Thyroid gland (tissue), 4 donors: ENCODE data around the gene SESN3. TPM values are rescaled to one million over a fixed set of nuclear protein-coding genes. Genes with fewer than 3 reads are reported as not detected.
"Not testable (repeated sequence)": the region's sequence is repeated elsewhere in the genome, so short reads cannot be mapped to it uniquely, and the experiment has no call there.

Experiments used
- DNase-seq, 2 donors: peaks; one replicate each; pipeline ENCODE4 v3.0.0-alpha.2; 2019
- H3K27ac ChIP-seq, 3 donors: fragments of 200-600 bp; sonication (generic); 1 replicate in 2 of 3; 2 replicates in 1 of 3; pipeline ENCODE4 v1.5.1; 2016 to 2019; ENCODE audit warnings: mild to moderate bottlenecking in 1 of 3, moderate library complexity in 1 of 3
- H3K27me3 ChIP-seq: fragments of 200-600 bp; sonication (generic); one replicate; pipeline ENCODE4 v1.5.1; 2019
- H3K36me3 ChIP-seq, 2 donors: fragments of 200-600 bp; sonication (generic); one replicate each; pipeline ENCODE4 v1.5.1; 2016 to 2019
- H3K4me1 ChIP-seq, 2 donors: fragments of 200-600 bp; sonication (generic); one replicate each; pipeline ENCODE4 v1.5.1; 2017 to 2019
- H3K4me3 ChIP-seq, 3 donors: fragments of 200-600 bp; sonication (generic); replicated peaks in 1 of 3; 1 replicate in 2 of 3; 2 replicates in 1 of 3; pipeline ENCODE4 v1.5.1; 2016; ENCODE audit warnings: mild to moderate bottlenecking in 1 of 3
- H3K9me3 ChIP-seq: fragments of 200-600 bp; sonication (generic); one replicate; pipeline ENCODE4 v1.5.1; 2017
- POLR2A ChIP-seq, 2 donors: fragments of 450-650 bp; IDR thresholded peaks; one replicate each; pipeline ENCODE4 v1.6.1; 2017; ENCODE audit warnings: antibody characterized with exemption in 2 of 2, mild to moderate bottlenecking in 2 of 2, moderate library complexity in 1 of 2
- WGBS, 2 donors: methylation state at CpG; one replicate each; pipeline ENCODE4 v1.1.5; 2017; 5-methylcytosine and 5-hydroxymethylcytosine counted together
- intact Hi-C: fragments of 100-400 bp; cut with DNase I; formaldehyde crosslinking; loops from one replicate; pipeline ENCODE4 v1.15.1; 2023
- total RNA-seq, 4 donors: library from RNA; depleted of rRNA; stranded (reverse); fragments of >200 nt; gene quantifications; one replicate each; pipeline ENCODE4 v1.2.3, GENCODE V29; 2016
- TF ChIP-seq, protein P1 (sequence below), 6 experiments: fragments of 200-600 bp in 3 of 6; fragments of 450-650 bp in 3 of 6; sonication (generic) in 3 of 6; IDR thresholded peaks; one replicate each; pipeline ENCODE4 v1.5.1; 2016 to 2019; ENCODE audit warnings: antibody characterized with exemption in 6 of 6, mild to moderate bottlenecking in 2 of 6, inconsistent platforms in 1 of 6, moderate library complexity in 1 of 6

The SESN3 gene
- total RNA-seq, 4 donors from 2014 or later: 54.3 to 82.2 (median 71.8) TPM

DNA sequence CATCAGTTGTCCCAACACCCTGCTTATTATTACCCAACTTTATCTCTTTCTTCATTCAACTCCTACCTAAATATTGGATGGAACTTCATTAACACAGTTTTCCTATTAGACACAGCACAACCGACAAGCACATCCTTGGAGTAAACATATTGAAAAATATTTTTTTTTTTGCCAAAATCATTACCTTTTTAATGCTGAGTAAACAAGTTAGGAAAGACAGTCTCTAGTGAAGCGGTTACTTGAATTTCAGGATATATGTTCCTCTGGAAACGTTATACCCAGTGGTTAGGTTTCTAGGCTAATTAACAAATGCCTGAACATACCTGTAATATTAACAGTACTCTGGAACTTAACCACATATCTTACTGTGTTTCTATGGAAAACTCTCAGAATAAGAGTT, 11.4 kb downstream of the SESN3 start:
- no peak for TF ChIP-seq POLR2A (IDR thresholded peaks at IDR 0.05)
- TF ChIP-seq, protein P1, sequence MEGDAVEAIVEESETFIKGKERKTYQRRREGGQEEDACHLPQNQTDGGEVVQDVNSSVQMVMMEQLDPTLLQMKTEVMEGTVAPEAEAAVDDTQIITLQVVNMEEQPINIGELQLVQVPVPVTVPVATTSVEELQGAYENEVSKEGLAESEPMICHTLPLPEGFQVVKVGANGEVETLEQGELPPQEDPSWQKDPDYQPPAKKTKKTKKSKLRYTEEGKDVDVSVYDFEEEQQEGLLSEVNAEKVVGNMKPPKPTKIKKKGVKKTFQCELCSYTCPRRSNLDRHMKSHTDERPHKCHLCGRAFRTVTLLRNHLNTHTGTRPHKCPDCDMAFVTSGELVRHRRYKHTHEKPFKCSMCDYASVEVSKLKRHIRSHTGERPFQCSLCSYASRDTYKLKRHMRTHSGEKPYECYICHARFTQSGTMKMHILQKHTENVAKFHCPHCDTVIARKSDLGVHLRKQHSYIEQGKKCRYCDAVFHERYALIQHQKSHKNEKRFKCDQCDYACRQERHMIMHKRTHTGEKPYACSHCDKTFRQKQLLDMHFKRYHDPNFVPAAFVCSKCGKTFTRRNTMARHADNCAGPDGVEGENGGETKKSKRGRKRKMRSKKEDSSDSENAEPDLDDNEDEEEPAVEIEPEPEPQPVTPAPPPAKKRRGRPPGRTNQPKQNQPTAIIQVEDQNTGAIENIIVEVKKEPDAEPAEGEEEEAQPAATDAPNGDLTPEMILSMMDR (IDR thresholded peaks at IDR 0.05): no peak
- Histone ChIP-seq H3K27ac (no peak overlapping the region), H3K4me1 (no peaks in the 10 kb centered on the region), H3K27me3 (no peaks in the 10 kb centered on the region), H3K4me3 (no peak overlapping the region), H3K36me3 (no peaks in the 10 kb centered on the region), H3K9me3 (no peaks in the 10 kb centered on the region)
- 91 to 97% methylated on average over 3 of the region's 3 CpGs for WGBS, 2 donors
- intact Hi-C loops: no loop called here
- no peak for DNase-seq

GRCh38 chr11:95218149-95218548, 12.9 kb downstream of the SESN3 start:
- 98 to 100% methylated on average over 2 of the region's 2 CpGs for WGBS, 2 donors
- Histone ChIP-seq H3K4me1 (no peaks in the 10 kb centered on the region), H3K27ac (no peak overlapping the region), H3K9me3 (no peaks in the 10 kb centered on the region), H3K36me3 (no peaks in the 10 kb centered on the region), H3K4me3 (no peak overlapping the region), H3K27me3 (no peaks in the 10 kb centered on the region)
- intact Hi-C loops: no loop called here
- DNase-seq: no peak
- TF ChIP-seq POLR2A (IDR thresholded peaks at IDR 0.05): no peak
- TF ChIP-seq, protein P1 (IDR thresholded peaks at IDR 0.05): no peak

- 49 to 98% methylated on average over 1 of the region's 1 CpG for WGBS, 2 donors
- no peak for DNase-seq
- H3K9me3 ChIP-seq: no peaks in the 10 kb centered on the region
- peaks cover 0 to 7% of the 10 kb centered on the region in 2 donors for H3K4me1 ChIP-seq
- intact Hi-C loops: no loop called here
- H3K36me3 ChIP-seq: no peaks in the 10 kb centered on the region
- H3K4me3 ChIP-seq: no peak overlapping the region
- TF ChIP-seq, protein P1 (IDR thresholded peaks at IDR 0.05): no peak
- TF ChIP-seq POLR2A (IDR thresholded peaks at IDR 0.05): no peak
- no peak overlapping the region for H3K27ac ChIP-seq
- H3K27me3 ChIP-seq: no peaks in the 10 kb centered on the region
These were observed 18.4 kb downstream of the SESN3 start for GRCh38 chr11:95212609-95213008.

DNA sequence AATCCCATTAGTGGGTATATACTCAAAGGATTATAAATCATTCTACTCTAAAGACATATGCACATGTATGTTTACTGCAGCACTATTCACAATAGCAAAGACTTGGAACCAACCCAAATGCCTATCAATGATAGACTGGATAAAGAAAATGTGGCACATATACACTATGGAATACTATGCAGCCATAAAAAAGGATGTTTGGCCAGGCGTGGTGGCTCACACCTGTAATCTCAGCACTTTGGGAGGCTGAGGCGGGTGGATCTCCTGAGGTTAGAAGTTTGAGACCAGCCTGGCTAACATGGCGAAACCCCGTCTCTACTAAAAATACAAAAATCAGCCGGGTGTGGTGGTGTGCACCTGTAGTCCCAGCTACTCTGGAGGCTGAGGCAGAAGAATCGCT, 21.5 kb downstream of the SESN3 start:
- H3K27me3 ChIP-seq, intact Hi-C loops, H3K27ac ChIP-seq, H3K36me3 ChIP-seq, DNase-seq, H3K4me3 ChIP-seq, H3K9me3 ChIP-seq: not testable (repeated sequence)
- 80 to 81% methylated on average over 6 of the region's 6 CpGs for WGBS, 2 donors
- peaks cover 3 to 13% of the 10 kb centered on the region in 2 donors for H3K4me1 ChIP-seq

GRCh38 chr11:95200781-95201457, 30.1 kb downstream of the SESN3 start:
- no peak for DNase-seq

More at GRCh38 chr11:95200781-95201457, 30.1 kb downstream of the SESN3 start:
- intact Hi-C loops: no loop called here
- Histone ChIP-seq H3K27ac (no peak overlapping the region), H3K36me3 (no peaks in the 10 kb centered on the region), H3K4me3 (no peak overlapping the region), H3K27me3 (no peaks in the 10 kb centered on the region), H3K9me3 (no peaks in the 10 kb centered on the region), H3K4me1 (no peaks in the 10 kb centered on the region)
- no peak for TF ChIP-seq POLR2A (IDR thresholded peaks at IDR 0.05)
- TF ChIP-seq, protein P1 (IDR thresholded peaks at IDR 0.05): no peak
- 93% methylated on average over 4 of the region's 4 CpGs for WGBS, 2 donors
